Epidermal melanocyte (primary cell): ENCODE measurements around the gene ARHGAP42.
A peak's percentile ranks its signal among the peaks of the same experiment; 100 is the strongest.
"Not testable (repeated sequence)": the region's sequence is repeated elsewhere in the genome, so short reads cannot be mapped to it uniquely, and the experiment has no call there.

Source experiments
- DNase-seq: peaks from one replicate; pipeline ENCODE4 v3.0.0; 2011; ENCODE audit warnings: low spot score; ENCODE audit not compliant: insufficient read length

ARHGAP42 gene

DNA sequence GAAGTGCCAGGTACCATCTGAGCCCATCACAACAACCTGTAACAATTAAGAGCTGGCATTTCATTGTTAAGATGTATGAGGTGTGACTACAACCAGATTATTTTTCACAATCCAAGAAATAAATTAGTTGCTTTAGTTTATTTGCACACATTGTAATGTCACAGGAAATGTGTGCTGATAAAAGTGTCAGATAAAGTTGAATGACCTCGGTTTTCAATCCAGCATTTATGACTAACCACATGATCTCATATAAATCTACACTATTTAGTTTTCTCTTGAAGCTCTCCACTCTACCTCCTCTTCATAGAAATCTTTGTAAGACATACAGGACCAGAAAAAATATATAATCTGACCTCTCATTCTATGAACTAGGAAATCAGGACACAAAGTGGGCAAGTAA lies 276.3 kb downstream of the ARHGAP42 start:
- no peak for DNase-seq

DNA sequence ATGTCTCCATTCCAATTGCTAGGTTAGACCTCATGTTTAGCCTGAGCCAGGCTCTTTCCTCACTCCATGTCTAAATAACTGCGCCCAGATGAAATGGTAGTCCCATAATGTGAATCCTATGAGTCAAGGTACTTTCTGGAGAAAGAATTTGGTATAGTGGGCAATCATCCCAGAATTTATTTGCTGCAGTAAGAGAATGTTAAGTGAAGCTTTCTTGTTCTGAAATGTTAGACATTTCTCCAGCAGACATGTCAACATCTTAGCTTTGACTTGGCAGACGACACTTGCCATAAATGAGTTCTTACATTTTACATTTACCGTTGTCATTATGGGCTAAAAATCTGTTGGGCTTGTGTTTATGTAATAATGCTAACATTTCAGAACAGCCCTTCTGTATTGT lies 277.3 kb downstream of the ARHGAP42 start:
- no peak for DNase-seq

DNA sequence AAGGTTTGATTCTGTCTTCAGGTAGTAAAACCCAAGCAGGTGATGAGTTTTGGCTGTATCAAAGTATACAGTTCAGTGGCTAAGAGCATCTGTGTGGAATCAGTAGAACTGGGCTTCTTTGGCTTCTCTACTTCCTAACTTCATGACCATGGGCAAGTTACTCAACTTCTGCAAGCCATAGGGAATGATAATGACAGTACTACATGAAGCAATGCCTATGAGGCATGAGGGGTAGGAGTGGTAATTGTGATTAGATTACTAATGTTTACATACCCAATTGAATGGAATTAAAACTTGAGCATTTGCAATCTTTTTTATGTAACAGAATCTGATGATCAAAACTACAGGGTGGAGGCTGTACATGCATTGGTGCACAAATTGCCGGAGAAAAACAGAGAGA lies 278.3 kb downstream of the ARHGAP42 start:
- no peak for DNase-seq

DNA sequence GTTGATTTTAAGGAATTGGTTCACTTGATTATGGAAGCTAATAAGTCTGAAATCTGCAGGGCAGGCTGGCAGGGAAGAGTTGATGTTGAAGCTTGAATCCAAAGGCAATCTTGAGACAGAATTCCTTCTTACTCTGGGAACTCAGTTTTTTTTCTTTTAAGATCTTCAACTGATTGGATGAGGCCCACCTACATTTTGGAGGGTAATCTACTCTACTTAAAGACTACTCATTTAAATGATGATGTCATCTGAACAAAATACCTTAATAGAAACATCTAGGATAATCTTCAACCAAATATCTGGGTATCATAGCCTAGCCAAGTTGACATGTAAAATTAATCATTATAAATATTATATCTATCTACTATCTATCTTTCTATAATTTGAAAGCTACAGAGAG lies 279.3 kb downstream of the ARHGAP42 start:
- no peak for DNase-seq

DNA sequence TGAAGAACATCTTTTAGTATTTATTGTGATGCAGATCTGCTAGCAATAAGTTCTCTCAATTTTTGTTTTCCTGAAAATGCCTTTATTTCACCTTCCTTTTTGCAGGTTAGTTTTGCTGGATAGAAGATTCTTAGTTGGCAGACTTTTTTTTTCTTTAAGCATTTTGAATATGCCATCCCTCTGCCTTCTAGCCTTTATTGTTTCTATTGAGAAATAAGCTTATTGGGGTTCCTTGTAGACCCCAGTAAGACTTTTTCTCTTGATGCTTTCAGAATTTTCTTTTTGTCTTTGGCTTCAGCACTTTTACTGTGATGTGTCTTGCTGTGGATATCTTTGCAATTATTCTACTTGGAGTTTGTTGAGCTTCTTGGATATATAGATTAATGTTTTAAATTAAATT lies 281.9 kb downstream of the ARHGAP42 start:
- no peak for DNase-seq

DNA sequence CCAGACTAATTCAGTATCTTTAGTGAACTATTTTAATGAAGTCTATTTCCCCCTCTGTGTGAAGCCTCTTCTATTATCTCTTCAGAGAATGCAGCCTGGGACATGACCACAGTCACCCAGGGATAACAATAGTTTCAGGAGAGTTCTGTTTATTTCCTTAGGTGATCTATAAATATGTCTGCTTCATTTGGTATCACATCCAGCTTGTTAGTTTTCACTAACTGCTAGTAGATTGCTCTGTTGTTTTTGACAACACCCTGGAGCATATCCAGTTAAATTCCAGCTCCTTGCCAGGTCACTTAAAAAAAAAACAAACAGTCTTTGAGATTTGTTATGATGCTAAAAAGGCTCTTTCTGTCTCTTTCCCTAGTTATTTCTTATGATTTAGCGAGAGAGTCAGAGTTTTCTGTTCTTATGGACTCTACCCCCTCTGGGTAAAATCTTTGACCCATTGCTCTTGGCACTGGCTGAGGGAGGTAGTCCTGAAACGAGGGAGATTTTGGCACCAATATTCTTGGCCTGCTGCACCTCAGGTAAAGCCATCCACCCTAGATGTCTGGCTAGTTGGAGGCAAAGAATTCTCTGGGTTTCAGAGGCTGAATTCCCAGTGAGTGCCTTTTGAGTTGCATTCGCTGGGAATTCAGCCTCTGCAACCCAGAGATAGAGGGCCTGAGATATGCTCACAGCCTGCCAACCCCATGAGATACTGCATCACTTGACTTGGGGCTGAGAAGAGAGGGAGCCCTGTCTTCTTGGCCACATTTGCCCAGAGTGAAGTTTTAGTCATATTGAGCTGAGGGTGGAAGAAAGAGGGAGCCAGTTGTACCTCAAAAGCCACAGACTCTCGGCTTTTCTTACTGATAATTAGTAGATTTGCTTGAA lies 283.4 kb downstream of the ARHGAP42 start:
- DNase-seq: peak; percentile 19

DNA sequence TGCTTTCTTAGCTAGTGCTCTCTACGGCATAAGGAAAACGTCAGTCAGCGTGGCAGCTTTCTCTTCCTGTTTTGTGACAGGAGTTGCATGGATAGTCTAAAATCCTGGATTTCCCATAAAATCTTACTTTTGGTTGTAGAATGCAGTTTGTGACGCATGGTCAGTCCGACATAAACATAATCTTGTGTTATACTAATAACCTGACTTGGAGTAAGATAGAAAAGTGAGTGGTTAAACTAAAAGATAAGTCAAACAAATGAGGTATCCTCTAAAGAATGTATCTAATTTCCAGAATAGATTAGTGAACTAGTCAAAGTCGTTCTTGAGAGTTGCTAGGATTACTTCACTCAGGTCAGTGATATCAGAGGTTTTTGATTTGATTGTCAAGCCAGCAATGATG lies 285.0 kb downstream of the ARHGAP42 start:
- no peak for DNase-seq

DNA sequence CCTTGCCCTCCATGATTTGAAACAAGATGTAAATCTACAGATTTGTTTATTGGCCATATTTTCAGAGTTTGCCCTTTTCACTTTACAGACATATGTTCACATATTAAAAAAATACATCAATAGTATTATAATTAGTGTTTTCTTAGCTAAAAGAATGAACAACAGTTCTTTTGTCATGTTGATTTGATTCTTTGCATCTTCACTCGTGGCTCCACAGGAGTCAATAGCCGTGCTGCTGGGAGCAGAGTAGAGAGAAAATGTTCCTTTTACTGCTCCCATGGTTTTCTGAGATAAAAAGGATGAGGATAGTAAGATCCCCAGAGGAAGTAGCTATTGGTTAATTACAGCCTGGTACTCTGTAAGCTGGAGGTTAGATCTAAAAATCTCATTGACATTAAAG lies 291.4 kb downstream of the ARHGAP42 start:
- no peak for DNase-seq

DNA sequence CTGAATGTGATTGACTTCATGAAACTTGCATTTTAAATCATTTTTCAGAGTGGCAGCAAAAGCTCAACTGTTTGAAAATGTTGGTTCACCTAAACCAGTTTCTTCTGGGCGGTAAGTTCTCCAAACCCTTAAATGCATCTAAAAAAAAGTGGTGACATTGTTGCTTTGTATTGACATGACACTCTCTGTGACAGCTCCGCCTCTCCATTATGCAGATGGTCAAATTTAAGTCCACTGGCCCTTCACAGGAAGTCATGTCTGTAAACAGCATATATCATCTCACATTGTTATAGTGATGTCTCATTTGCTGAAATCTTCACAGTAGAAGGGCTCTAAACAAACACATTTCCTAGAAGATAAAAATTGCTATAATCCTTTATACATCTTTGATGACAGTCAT lies 291.9 kb downstream of the ARHGAP42 start:
- no peak for DNase-seq

DNA sequence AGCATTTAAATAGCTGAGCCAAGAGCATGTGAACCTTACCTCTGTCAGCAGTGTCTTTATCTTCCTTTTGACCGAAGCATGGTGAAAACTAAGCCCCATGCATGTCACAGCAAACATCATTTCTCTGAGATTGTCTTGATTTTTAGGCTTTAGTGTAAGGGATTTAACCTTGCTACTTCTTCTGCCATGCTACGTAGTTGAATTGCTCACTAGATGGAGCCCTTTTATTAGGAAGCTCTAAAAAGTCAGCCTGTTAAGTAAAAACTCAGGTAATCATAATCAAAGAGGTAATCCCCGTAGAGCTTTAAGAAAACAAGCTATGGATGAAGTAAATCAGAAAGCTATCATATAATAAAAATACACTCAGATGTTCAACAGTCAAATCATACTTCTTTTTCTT lies 293.1 kb downstream of the ARHGAP42 start:
- no peak for DNase-seq

DNA sequence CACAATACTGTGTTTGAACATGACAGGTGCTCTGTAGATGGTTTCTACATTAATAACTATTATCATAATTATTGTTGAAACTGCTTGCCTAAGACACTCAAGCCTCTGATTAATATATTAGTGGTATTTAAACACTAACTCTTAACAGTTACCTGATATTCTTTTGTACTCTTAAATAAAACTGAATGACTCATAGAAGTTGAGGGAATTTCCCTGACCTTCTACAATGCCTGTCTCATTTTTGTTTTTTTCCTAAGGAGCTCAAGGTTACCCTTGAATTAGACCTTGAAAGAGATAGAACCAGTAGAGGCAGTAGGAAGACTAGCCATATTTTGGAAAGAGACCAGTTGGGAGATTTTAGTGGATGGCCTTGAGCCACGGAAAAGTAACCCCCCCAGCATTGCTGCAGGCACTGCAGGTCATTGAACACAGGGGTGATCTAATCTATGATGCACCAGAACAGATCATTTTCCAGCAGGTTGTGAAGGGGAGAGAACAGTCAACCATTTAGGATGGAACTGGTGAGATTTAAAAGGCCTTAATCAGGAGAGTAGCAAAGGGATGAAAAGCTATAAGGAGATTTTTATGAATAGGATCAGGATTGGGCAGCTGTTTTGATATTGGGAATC lies 294.2 kb downstream of the ARHGAP42 start:
- DNase-seq: no peak

DNA sequence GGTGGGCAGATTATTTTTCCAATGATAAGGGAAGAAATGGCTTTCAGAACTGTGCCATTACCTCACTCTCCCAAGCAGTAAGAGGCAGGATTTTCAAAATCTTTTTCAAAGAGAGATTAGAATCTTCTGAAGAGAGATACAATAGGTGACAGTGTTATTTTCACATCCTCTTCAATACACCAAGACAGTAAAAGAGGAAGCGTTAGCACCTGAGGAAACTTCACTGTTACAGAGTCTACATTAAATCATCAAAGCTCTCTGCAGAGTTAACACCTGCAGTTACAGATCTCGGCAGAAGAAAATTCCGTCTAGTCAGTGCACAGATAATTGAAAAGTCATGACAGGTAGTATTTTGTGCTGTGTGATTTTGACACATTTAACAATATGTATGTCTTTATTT lies 297.6 kb downstream of the ARHGAP42 start:
- no peak for DNase-seq

DNA sequence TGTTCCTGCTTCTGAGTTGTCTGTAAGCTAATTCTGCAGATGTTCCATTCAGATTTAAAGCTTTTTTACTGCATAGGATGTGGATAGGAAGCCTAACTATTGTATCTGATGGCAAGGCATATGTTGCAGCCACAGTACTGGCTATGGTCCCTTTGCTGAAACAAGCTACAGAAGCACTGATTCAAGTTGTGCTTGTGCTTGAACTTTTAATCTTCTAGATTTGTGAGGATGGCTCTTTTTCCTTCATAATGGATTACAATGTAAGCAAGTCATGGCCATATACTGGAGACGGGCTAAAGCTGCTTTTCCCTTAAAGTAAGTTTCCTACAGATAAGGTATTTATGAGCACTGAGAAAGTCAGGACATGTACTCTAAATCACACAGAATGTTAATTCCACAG lies 303.8 kb downstream of the ARHGAP42 start:
- no peak for DNase-seq

DNA sequence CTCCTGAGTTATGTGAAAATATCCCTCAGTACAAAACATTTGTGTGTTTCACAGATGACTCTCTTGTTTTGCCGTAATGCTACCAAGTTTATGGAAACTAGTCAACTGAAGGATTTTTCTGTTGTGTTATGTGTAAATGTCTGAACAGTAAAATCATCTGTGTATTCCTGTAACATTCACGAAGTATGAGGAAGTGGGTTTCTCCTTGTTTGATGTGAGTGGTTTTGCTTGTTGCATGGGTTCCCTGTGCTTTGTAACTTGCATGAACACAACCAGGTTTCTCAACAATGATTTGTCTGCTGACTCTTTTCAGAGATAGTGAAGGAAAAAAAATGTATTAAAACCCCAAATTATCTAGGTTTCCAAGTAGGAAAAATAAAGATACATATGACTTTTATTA lies 304.5 kb downstream of the ARHGAP42 start:
- DNase-seq: no peak

DNA sequence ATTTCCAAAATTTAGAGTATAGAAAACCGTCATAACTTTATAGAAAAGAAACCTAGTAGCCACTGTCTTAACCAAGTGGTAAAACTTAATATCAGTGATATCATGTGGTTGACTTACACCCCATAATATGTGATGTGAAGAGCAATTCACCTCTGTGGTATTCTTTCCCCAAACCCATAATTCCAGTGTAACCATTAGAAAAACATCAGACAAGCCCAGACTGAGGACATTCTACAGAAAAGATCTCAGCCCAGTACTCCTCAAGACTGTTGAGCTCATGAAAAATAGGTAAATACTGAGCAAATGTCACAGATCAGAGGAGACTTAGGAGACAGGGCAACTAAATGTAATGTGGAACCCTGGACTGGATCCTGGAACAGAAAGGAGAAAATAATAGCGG lies 307.9 kb downstream of the ARHGAP42 start:
- no peak for DNase-seq

DNA sequence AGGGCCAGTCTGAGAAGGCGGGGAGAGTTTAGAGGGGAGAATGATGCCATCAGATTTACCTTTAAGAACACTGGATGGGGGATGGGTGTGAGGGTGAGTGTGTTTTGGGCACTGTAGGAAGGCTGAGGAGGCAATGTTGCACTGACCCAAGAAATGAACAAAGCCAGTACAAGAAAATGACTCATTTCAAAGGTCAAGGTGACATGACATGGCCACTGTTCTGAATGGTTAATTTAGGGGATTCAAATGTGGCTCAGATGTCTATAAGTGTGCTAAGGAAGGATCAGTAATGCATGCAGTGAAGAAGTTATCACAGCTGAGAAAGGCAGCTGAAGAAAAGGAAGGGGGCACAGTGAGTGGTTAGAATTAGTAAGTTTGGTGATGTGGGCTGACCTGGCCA lies 312.7 kb downstream of the ARHGAP42 start:
- DNase-seq: no peak

DNA sequence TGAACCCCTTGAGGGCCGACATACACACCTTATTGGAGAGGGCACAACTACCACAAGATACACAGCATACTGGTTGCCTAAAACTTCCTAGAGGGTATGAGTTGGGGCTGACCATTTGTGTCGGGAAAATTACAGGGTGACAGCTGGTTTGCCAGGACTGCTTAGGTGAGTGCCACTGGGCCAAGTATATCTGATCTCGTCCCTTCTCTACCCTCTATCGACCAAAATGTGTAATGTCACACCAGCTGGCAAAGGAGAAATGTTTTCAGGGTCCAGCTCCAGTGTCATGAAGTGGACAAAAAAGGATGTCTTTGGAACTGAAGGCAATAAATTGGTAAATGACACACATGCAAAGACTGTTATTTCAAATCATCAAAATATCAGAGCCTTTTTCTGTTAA lies 316.4 kb downstream of the ARHGAP42 start:
- no peak for DNase-seq

DNA sequence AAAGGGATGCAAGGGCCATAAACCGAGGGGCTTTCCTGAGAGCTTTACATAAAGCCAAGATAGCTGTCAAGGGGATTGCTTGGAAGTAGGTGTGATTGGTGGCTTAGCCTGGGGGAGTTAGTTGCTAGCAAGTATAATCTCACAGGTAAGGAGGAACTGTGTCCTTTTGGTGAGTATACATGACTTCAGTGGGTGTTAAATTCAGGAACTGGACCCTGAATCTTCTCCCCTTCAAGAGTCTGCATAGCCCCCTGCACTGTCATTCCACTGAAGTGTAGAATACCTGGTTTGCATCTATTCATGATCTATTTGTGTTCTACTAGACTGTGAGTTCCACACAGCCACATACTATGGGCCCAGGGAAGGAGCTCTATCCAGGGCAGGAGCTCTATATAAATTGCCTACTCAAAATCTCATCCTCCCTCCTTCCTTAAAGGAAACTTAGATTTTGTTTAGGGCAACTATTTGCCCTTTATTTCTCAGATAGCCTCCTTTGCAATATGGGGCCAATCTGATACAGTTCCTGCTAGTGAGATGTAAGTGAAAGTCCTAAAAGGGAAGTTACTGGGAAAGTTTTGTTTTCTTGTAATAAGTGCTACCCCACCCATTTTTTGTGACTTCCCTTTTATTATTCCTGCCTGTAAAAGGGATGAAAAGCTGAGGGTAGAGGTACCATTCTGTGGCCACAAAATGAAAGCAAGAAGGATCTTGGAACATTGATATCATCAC lies 322.0 kb downstream of the ARHGAP42 start:
- DNase-seq: no peak

DNA sequence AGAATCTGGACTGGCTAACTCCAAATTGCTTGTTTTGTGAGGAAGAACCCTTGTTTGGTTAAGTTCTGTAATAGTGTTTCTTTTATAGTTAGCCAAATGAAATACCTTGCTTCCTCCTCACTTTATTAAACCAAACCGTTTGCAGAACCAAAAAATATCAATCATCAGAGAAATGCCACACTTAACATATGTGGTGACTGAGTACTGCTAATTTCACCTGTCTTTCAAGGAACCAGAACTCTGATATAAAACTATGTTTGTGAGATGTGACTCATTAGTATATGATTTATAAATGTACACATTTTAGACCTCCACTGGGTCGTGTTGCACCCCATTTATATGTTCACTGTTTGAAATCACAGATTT lies 322.6 kb downstream of the ARHGAP42 start:
- DNase-seq: no peak

DNA sequence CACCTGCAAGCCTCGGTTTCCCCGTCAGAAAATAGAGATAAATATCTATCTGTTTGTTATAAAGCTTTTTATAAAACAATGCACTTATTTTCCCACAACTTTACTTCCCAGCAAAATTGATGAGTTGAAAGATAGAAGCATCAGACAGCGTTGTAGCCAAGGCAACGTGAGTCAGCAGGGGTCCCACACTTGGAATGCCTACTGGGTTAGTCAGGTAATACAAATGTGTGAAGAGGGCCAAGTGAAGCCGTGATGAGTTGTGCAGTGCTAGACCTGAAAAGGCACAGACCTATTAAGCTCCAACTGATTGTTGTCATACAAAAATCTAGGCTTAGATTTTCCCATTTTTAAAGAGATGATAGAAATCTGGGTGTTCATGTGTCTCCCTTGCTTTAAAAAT lies 323.8 kb downstream of the ARHGAP42 start:
- no peak for DNase-seq

DNA sequence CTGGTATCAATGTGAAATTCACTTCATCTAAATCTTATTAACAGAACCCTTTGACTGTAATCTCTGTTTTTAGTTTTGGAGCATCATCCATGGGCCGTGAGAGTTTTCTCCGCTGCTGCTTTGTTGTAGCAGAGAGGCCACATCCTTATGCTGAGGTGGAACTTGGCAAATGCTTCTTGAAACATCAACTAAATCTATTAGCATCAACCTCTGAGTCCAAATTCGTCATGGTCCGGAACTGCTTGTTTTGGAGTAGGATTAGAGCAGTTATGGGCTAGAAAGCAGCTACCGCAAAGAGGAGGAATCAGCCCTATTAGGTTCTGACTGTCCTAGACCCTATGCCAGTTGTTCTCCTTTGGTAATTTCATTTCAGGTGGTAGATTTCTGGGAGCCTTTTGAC lies 324.8 kb downstream of the ARHGAP42 start:
- DNase-seq: no peak

DNA sequence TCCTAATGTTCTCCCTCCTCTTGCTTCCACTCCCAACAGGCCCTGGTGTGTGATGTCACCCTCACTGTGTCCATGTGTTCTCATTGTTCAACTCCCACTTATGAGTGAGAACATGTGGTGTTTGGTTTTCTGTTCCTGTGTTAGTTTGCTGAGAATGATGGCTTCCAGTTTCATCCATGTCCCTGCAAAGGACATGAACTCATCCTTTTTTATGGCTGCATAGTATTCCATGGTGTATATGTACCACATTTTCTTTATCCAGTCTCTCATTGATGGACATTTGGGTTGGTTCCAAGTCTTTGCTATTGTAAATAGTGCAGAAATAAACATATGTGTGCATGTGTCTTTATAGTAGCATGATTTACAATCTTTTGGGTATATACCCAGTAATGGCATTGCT lies 326.6 kb downstream of the ARHGAP42 start:
- not testable (repeated sequence) for DNase-seq
